NOMO-1 (cell line): ENCODE data around the gene FARP1.
"Not testable (repeated sequence)": the region's sequence is repeated elsewhere in the genome, so short reads cannot be mapped to it uniquely, and the experiment has no call there.

Source experiments
- DNase-seq, 2 experiments: peaks; one replicate each; lab custom pipeline; 2025; ENCODE audit not compliant: unreplicated experiment in 2 of 2; lab: John Stamatoyannopoulos, UW

The FARP1 gene

DNA sequence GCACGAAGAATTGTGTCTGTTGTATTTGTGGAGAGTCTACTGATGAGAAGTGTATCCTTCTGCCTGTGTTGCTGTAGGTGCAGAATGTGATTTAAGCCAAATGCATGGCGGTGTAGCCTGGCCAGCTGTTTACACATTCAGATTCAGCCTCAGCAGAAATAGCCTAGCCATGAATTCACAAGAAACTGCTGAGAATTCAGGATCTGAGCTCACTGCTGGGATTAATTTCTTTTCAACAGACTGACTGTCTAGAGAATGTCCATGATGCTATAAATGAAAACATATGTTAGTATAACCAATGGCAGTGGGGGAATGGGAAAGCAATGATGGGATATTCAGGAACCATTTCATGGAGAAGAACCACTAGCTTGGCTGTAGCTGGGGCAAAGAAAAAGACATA is 111.6 kb downstream of the FARP1 start:
- DNase-seq: no peak

DNA sequence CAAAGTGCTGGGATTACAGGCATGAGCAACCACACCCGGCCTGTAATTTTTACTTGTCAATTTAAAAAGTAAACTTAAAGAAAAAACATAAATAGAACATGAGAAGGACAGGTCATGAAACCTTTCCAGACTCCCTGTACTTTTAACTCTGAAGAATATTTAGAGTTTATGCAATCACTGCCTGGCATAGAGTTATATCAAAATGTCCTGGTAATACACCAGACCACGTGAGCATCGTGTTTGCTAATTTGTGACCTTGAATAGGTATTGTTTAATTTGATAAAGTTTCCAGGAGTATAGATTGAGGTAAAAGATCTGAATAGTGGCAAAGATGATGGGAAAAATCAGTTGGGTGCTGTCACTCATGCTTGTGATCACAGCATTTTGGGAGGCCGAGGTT is 115.3 kb downstream of the FARP1 start:
- no peak for DNase-seq

DNA sequence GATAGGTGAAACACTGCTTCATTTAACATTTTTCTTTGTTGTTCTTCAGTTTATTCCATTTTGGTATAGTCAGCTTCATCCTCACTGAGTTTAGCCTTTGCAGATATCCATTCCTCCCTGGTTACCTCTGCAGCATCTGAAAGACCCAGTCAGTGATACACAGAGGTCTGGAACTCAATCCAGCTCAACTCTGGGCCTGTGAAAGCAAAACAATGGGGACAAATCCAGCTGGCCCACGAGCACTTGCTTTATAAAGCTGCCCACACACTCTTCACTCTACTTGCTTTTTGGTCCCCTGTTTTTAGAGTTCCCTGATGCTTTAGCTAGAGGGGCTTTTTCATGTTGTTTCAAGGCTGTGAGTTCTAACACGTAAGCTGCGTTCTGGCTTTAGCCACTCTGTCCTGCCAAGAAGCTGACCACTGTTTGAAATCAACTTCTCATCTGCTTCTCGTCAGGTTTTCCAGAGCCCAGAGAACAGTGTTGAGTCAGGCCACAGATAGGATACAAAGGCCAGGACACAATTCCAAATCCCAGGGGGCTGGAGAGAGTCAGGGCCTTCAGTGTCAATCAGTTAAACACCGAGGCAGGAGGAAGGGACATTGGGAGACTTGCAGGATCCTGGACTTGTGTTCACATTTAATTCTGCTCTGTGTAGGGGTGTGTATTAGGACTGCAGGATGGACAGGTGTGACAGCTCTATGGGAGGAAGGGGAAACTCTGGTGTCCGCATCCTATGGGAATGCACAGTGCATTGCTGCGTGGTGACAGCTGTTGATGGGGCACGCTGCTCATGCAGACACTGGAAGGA is 117.7 kb downstream of the FARP1 start:
- no peak for DNase-seq

DNA sequence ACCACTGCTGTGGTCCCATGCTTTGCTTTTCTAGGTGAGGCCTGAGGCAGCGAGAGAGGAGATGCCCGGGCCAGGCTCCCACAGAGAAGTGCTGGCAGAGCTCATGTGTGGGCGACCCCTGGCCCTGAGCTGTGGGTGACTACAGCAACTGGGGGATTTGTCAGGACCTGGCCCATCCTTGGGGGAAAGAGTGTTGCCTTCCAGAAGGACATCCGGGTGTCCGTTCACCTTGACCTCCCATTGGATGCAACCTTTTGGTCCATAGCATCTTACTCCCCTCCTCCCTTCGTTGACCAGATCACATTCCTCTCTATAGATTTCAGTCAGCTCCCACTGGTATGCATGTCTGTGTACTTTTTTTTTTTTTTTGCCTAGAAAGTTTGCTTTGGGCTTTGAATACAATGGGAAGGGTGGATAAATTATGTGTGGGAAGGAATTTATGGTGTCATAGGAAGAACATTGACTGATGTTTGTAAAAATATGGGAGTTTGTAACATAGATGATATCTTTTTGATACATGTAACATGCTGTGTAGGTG is 118.3 kb downstream of the FARP1 start:
- no peak for DNase-seq

DNA sequence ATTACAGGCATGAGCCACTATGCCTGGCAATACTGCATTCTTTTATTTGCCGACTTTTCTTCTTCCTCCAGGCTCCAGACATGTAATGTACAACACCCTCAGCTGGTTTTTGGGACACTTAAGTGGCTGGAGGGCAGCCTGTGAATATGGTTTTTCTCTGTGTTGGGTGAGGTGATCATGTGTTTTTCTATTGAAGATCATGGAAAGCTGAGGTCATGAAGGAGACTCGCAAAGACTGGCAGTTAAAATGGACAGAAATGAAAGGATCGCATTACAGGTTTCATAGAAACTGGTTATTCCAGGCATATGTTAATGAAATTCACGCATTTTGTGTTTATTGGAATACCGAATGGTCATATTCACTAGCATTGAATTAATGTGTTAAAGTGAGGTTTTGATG is 119.4 kb downstream of the FARP1 start:
- DNase-seq: no peak

DNA sequence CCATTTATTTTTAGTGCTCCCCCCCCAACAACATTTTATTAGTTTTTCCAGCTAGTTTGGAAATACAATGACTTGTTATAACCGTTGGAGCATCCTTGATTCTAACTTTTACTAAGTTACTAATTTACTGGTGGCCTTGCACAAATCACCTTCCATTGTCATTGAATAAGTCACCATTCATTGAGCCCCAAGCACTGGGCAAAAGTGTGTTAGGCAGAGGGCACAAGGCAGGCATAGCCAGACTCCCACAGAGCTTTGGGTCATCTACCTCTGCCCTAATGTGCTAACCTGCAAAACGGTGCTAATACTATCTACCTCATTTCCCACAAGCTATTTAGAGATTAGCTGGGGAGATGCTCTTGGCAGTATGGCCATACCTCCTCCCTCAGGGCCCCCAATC is 120.9 kb downstream of the FARP1 start:
- DNase-seq: no peak

DNA sequence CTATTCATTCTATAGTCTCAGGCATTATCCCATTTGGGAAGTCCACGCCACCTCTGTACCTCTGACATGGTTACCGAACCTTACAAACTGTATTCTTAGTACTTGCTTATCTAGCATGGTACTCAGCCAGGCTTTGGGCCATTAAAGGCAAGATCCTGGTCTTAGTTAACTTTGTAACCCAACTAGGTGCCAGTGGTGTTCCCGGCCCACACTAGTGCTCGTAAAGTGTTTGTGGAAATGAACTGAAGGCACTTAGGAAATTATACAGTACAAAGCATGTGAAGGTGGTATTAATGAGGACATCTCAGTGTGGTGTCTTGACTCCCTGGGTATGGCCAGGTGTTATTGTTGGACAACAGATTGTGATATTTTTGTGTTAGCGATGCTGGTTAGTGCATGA is 122.0 kb downstream of the FARP1 start:
- no peak for DNase-seq

DNA sequence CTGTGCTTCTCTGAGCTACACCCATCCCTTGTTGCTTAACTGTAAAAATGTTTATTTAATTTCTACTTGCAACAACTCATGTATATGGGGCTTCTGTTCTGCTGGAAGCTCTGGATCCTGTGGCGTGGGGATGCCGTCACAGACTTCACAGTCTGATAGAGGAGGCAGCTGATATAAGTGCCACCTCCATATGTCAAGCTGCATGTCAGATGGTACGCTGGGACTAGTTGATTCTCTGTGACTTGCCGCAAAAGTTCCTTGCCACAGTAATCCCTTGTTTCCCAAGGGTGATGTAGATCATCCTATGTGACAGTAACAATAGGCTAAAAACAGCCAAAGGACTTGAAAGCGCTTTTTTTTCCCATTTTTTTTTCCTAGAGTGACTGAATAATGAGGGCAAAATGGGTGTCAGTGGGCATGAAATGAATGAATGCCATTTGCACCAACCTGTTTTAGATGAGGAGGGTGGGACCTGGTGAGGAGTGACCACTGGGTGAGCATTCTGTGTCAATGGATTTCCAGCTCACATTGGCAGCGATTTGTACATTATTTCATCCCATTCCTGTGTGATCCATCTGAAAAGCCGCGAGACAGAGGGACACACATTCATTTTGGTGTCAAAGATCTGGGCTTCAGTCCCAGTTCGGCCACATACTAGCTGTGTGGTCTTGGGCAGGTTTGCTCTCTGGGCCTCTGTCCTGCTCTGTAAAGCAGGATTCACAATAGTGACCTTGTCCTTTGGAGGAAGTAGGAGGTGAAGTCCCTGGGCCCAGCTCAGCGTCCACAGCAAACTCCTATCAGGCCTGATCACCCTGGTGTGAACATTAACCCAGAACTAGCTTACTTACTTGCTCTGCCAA is 123.0 kb downstream of the FARP1 start:
- no peak for DNase-seq

DNA sequence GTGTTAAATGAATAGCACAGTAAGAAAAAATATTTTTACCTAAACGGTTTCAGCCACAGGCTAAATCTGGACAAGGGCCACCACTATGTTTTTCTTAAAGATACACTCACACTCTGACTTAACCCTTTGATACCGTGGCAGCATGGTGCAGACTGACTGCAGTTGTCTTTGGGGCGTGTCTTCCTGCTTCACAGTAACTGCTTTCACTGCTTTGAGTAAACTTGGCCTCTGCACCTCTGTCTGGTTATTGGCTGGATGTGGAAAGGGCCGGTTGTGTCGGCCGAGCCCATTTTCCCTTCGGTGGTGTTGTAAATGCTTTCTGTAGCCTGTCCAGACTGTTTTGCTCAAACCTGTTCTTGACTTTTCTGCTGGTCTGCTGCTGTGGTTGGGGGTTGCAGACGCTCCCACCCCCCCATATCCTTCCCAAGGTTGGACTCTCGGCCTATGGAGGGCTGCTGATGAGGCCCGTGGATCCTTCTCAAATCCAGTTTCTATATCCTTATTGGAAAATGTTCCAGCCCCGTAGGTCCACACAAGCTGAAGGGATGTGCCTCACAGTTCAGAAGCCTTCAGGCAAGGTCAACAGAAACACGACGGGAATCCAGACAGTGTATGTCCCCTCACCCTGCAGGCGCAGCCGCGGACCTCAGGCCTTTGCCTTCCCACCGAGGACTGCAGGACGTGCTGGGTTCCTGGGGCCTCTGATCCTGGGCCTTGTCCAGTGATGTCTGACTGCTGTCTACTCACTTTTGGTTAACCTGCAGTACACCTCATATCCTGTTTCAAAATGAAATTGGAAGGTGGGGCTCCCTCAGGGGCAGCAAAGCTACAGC is 124.4 kb downstream of the FARP1 start:
- no peak for DNase-seq

DNA sequence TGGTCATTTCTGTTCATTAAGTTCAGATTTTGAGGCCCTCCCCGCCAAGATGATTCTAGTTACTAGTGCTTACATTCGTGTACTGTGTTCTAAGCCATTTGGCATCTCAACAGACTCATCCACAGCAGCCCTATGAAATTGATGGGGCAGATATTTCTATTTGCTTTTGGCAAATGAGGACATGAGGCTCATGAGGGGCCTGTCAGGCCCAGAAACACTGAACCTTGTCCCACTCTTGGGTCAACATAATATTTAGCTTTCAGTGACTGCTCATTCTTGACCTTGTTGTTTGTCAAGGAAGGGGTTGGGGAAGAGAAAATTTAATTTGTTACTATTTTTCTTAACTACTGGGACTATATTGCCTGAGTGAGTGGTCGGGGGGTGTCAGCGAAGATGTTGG is 126.5 kb downstream of the FARP1 start:
- no peak for DNase-seq

- DNase-seq: no peak
These were observed 127.9 kb downstream of the FARP1 start for GRCh38 chr13:98270819-98271218.

DNA sequence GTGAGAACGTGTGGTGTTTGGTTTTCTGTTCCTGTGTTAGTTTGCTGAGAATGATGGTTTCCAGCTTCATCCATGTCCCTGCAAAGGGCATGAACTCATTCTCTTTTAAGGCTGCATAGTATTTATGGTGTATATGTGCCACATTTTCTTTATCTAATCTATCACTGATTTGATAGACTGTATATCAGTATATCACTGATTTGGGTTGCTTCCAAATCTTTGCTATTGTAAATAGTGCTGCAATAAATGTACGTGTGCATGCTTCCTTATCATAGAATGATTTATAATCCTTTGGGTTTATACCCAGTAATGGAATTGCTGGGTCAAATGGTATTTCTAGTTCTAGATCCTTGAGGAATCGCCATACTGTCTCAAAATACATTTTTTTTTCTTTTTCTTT is 128.8 kb downstream of the FARP1 start:
- not testable (repeated sequence) for DNase-seq

- no peak for DNase-seq
These were observed 129.7 kb downstream of the FARP1 start for GRCh38 chr13:98272549-98272948.

DNA sequence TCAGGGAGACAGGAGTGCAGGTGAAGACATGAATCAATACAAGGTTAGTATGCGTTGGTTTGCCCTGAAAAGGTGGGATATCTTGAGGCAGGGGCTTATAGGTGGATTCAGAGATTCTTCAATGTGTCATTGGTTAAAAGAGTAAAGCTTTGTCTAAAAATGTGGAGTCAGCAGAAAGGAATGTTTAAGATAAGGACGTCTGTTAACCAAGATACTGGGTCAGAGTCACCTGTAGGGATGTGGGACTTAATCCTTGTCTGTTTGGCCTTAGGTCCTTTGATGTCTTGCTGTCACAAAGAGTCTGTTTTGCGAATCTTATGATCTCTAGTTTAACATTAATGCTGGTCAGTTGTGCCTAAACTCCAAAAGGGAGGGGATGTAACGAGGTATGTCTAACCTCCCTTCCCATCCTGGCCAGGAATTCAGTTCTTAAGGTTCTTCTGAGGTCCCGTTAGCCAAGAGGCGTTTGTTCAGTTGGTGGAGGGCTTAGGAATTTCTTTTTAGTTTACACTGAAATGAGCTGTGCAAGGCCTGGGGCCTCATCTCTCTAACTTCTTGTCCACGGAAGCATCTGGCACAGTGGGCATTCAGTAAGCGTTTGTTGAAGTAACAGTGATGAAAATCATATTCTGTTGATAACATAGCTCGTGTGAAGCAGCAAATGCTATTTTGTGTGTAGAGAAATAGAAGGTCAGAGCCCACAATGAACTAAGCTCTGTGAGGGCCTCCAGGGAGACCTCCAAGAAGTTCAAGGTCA is 130.4 kb downstream of the FARP1 start:
- DNase-seq: no peak

- DNase-seq: no peak
These were observed 131.2 kb downstream of the FARP1 start for GRCh38 chr13:98273824-98274742.

DNA sequence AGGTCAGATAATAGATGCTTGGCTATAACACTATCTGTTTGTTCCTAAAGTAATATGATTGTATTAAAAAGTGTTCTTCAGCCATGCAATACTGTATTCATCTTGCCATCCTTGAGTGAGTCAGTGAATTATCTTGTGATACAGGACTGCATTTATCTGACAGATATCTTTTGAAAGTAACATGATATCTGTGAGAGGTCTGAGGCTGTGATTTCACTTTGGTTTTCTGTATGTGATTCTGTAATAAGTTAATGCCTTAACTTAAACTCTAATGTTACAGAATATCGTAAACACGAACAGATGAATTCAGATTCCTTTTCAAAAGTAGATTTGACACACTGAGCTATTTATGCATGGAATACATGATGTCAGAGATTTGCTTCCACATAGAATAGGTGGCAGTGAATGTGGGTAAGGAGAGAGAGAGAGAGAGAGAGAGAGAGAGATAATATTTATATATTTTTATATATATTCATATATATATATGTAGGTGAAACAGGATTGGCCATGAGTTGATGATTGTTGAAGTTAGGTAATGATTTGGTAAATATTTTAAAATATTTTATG is 132.1 kb downstream of the FARP1 start:
- no peak for DNase-seq

GRCh38 chr13:98275681-98276171 is 132.8 kb downstream of the FARP1 start:
- DNase-seq: no peak

GRCh38 chr13:98276486-98276885 is 133.6 kb downstream of the FARP1 start:
- no peak for DNase-seq
